GM15510 (cell line): ENCODE results near the gene KMT2E.

Experiments
- POLR2A ChIP-seq: IDR thresholded peaks from 3 replicates; pipeline ENCODE4 v1.6.1; 2011; ENCODE audit warnings: borderline replicate concordance; ENCODE audit not compliant: insufficient read length; ENCODE audit errors: extremely low read depth

KMT2E gene

DNA sequence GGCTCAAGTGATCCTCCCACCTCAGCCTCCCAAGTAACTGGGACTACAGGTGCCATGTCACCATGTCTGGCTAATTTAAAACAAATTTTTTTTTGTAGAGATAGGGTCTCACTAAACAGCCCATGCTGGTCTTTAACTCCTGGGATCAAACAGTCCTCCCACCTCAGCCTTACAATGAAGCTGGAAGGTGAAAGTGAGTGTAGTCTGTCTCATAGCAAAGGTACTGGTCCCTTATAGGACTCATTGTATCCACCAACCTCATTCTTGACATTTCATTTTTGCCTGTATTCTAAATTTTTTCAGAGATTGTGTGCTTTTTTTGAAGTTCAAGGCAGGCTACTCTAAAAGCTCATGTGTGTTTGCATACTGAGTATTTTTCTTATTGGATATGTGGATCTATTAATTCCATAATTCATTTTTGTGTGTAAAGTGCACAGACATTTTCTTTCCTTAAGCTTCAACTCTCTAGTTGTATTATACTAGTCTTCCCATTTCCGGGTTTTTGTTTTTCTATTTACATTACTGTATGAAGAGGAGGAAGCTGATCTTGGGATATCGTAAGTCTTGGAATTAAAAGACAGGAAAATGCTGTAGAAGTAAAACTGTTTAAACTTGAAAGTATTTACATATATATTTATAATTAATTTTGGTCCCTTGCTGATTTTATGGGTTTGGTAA lies 13.3 kb downstream of the KMT2E start:
- TF ChIP-seq POLR2A, result no peak

DNA sequence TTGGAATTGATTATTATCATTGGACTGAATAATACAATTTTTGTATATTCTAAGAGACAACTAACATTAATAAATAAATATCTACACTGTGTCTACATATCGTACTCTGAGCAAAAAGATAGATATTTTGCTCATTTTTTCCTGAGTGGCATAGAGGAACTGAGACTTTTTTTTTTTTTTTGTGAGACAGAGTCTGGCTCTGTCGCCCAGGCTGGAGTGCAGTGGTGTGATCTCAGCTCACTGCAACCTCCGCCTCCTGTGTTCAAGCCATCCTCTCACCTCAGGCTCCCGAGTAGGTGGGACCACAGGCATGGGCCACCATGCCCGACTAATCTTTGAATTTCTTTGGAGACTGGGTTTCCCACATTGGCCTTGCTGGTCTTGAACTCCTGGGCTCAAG lies 14.0 kb downstream of the KMT2E start:
- no peak for TF ChIP-seq POLR2A

DNA sequence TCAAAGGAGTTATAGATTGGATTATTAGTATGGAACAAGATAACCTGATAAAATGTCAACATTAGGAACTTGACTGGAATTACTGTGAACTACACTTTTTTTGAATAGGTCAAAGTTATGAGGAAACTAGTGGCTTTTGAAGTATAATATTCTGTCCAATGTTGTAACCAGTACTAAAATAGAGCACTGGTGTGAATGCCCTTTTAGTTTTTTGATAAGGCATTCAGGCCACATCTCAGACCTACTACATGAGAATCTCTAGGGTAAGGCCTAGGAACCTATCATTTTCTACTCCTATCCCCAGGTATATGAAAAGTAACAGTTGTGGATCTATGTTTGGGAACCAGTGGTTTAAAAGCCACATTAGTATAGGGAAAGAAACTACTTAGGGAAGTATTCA lies 16.4 kb downstream of the KMT2E start:
- no peak for TF ChIP-seq POLR2A

DNA sequence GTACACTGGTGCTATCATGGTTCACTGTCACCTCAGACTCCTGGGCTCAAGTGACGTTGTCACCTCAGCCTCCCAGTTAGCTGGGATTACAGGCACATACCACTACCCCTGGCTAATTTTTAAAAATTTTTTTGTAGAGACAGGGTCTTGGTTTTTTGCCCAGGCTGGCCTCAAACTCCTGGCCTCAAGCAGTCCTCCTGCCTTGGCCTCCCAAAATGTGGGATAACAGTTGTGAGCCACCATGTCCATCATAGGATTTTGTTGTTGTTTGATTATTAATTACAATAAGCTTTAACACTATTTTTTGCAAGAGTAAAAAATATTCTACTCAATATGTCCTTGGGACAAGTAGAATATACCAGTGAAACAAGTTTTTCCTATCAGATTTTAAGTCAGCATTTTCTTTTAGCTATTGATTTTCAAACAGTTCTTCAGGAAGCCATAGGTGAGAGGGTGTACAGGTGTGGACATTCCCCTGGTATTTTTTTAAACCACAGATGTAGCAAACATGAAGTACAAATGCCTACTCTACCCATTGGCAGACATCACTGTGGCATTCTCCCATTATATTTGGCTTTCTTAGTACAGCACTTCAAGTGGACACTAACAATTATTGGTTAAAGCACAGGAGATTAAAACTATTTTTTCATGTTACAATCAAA lies 18.7 kb downstream of the KMT2E start:
- TF ChIP-seq POLR2A, result no peak

DNA sequence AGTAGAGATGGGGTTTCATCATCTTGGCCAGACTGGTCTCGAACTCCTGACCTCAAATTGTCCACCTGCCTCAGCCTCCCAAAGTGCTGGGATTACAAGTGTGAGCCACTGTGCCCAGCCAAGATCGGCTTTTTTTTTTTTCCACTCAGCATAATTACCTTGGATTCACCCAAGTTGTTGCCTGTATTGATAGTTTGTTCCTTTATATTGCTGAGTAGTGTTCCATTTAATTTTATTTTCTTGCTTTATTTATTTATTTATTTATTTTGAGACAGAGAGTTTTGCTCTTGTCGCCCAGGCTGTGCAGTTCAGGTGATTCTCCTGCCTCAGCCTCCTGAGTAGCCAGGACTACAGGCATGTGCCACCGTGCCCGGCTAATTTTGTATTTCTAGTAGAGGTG lies 21.3 kb downstream of the KMT2E start:
- TF ChIP-seq POLR2A, result no peak

DNA sequence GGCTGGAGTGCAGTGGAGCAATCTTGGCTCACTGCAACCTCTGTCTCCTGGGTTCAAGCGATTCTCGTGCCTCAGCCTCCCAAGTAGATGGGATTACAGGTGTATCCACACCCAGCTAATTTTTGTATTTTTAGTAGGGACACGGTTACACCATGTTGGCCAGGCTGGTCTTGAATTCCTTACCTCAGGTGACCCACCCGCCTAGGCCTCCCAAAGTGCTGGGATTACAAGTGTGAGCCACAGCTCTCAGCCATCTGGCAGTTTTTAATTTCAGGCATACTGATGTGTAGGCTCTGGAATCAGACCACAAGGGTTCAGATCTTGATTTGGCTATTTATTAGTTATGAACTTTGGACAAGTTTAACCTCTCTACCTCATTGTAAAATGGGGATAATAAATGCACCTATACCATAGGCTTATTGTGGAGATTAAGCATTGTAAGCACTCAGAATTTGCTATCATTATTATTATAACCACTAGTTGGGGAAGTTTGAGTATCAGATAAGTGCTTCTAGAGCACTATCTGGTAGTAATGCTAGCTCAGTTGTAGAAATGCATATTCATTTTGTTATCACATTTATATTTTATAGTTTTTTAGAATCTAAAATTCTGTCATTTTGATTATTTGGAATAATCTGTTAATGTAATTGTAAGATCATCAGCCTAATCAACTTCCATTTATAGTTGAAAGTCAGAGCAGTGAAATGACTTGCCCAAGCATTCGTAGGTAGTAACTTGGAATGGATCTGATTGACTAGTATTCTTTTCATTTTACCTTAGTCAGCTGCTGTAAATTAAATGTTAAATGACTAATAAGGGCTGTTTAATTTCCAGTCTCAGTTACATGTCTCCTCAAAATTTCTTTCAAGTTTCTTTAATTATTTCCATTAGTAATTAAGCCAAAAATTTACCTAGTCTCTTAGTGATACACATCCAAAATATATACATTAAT lies 22.5 kb downstream of the KMT2E start:
- no peak for TF ChIP-seq POLR2A

DNA sequence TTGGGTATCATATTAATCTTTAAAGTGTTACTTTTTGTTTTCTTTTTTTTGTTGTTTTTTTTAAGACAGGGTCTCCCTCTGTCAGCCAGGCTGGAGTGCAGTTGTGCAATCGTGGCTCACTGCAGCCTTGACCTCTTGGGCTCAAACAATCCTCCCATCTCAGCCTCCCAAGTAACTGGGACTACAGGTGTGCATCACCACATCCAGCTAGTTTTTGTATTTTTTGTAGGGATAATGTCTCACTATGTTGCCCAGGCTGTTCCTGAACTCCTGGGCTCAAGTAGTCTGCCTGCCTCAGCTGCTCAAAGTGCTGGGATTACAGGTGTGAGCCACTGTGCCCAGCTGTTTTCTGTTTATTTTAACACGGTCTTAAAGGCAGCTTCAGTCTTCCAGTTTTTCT lies 23.3 kb downstream of the KMT2E start:
- TF ChIP-seq POLR2A, result no peak

DNA sequence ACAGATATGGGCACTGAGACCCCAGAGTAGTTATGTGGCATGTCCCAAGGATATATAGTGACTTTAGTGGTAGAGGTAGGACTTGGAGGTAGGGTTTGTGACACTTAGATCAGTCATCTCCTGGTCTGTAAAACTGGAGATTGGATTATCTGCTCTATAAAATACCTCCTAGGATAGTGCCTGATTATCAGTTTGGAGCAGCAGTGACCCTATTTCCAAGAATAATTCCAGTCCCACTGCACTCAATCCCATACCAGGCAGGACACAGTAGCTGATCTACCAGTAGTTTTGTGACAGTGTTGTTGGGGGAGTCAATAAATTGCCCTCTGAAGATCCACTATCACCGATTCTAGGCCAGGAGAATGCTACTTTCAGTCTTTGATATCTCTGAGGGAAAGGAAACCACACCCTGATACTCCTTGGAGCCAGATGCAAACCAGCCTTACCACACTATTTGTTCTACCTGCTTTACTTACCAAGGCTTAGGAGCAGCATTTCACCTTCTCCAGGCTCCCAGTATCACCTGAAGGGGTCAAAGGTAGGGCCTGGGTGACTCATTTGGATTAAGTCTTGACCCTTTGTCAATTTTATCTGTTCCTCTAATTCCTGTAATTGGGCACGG lies 30.6 kb downstream of the KMT2E start:
- no peak for TF ChIP-seq POLR2A

DNA sequence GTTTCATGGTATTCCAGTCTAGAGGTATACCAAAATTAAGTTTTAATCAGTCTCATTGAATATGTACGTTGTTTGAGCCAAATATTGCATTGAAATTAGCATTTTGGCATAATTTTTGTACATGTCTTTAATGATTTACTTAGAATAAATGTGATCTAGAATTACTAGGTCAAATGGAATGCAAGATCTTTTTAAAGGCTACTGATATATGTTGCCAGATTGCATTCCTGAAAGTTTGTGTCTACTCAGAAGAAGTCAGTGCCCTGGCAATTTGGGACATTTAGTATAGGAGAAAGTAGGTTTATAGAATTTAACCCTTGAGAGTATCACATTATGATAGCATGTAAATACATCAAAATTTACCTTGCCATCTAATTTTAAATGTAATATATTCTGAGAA lies 32.4 kb downstream of the KMT2E start:
- no peak for TF ChIP-seq POLR2A

DNA sequence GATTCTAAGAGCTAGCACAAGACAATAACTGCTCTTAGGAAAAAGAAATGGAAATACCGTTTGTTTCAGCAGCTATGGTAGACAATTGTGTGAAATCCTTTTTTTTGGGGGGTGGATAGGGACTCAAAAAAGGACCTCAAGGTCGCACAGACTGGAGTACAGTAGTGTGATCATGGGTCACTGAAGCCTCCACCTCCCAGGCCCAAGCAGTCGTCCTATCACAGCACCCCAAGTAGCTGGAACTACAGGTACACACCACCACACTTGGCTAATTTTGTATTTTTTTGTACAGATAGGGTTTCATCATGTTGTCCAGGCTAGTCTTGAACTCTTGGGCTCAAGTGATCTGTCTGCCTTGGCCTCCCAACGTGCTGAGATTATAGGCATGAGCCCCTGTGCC lies 33.9 kb downstream of the KMT2E start:
- TF ChIP-seq POLR2A, result no peak

DNA sequence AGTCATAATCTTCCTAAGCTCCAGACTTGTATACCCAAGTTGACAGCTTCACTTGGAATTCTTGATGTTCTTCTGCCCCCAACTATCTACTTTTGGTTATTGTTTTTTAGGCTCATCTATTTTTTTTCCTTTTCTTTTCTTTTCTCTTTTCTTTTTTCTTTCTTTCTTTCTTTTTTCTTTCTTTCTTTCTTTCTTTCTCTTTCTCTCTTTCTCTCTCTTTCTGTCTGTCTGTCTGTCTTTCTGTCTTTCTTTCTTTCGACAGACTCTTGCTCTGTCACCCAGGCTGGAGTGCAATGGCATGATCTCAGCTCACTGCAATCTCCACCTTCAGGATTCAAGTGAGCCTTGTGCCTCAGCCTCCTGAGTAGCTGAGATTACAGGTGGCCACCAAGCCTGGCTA lies 36.5 kb downstream of the KMT2E start:
- TF ChIP-seq POLR2A, result no peak

DNA sequence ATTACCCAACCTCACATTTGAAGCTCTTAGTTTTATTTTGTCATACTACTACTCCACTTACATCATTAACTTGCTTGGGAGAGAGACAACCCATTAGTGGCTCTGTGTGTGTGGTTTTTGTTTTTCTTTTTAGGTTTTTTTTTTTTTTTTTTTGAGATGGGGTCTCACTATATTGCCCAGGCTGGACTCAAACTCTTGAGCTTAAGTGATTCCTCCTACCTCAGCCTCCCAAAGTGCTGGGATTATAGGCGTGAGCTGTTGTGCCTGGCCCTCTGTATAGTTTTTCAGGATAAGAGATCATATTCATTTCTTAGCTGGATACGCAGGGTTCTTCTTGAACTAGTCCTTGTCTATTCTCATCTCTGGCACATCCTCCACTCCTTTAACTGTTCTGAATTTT lies 41.1 kb downstream of the KMT2E start:
- TF ChIP-seq POLR2A, result no peak

DNA sequence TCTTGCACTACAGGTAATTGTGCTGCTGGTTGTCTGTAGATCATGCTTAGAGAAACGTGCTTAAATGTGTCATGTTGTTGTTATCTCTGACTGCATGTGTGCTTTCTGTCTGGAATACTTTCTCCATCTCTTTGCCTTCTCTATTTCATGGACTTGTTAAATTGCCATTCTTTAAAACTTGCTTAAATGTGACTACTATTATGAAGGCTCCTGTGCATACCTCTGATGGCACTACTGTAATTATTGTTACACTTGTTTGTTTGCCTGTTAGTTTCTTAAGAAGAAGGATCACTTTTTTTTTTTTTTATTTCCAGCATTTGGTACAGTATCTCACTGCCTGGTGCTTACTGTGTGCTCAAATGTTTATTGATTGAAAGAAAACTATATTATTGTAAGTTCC lies 41.6 kb downstream of the KMT2E start:
- no peak for TF ChIP-seq POLR2A

DNA sequence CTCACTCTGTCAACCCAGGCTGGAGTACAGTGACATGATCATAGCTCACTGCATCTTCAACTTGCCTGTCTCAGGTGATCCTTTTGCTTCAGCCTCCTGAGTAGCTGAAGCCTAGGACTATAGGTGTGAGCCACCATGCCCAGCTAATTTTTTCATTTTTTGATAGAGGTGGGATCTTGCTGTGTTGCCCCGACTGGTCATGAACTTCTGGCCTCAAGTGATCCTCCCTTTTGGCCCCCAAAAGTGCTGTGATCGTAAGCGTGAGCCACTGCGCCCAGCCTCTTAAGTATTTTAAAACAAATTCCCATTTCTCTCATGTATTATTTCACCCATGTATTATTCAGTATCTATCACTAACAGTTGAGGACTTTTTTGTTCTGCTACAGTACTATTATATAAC lies 43.5 kb downstream of the KMT2E start:
- no peak for TF ChIP-seq POLR2A

DNA sequence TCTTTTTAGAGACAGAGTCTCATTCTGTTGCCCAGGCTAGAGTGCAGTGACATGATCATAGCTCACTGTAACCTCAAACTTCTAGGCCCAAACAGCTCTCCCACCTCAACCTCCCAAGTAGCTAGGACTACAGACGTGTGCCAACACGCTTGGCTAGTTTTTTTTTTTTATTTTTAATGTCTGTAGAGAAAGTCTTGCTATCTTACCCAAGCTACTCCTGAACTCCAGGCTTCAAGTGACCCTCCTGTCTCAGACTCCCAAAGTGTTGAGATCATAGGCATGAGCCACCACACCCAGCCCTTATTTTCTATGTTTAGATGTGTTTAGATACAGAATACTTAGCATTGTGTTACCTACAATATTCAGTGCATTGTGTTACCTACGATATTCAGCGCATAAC lies 46.4 kb downstream of the KMT2E start:
- TF ChIP-seq POLR2A, result no peak
